Measurements from ENCODE around the gene SMIM44.

Gene SMIM44

DNA sequence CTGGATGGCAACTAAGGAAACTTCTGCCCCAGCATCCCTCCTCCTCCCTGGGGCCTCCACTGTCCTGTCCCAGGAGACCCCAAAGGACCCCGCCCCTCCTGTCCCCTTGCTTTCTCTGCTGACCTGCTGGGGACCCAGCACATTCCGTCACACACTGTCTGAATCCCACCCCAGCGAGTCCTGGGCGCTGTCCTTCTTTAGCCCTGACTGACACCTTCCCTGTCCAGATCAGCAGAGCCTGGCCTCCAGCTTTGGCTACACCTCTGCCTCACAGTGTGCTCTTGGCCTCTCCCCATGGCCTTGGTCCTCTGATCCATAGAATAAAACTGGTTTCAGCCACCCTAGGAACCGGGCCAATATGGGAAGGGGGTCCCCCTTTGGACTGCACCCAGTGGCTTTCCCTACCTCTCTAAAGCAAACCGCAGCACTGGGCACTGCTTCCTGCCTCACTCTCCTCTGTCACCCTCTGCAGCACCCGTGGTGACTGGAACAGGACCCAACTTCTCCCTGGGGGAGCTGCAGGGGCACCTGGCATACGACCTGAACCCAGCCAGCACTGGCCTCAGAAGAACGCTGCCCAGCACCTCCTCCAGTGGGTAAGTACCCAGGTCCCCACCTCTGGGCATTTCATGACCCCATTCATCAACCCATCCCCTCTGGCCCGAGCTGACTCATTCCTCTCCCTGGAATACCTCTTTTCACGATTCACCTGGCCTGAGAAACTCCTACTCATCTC, 49.3 kb downstream of the SMIM44 start:
- no peak for DNase-seq

DNA sequence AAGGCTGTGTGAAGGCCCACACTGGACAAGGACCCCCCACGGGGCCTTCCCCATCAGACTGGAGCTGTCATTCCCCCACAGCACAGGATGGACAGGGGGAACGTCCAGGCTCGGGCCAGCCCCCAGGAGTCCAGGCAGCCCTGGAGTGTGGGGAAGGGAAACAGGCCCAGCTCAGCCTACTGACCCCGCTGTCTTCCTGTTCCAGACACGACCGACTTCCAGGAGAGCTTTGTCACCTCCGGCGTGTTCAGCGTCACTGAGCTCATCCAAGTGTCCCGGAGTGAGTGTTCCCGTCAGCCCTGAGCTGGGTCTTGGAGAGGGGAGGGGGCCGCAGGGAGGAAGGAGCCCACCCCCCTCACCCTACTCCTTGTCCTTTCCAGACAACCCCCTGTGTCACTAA, 49.9 kb downstream of the SMIM44 start:
- no peak for DNase-seq
